ENCODE results near the gene MAGEA4.

The MAGEA4 gene

DNA sequence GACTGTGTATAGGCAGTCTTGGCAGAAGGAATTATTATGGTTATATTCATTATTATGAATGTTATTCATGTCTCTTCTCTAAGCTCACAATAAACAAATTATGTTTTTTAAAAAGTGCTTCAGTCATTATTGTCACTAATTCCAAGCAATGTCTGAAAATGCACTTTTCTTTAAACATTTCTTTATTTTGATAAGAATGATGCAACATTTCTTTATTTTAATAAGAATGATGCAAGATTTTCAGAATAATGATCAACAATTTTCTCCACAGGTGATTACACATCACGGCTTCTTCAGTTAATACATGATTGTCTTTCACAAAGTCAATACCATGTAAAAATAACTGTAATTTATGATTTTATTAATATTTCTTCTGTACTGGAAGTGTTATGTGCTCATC lies 22.7 kb downstream of the MAGEA4 start:
- no peak for FAIRE-seq

- no peak for FAIRE-seq
Measured at GRCh38 chrX:151938172-151938571, 25.5 kb downstream of the MAGEA4 start.

- no peak for FAIRE-seq
Measured at GRCh38 chrX:151954730-151955129, 42.0 kb downstream of the MAGEA4 start.

- FAIRE-seq: no peak
Measured at GRCh38 chrX:151958101-151958500, 45.4 kb downstream of the MAGEA4 start.

GRCh38 chrX:151962034-151962433 lies 49.3 kb downstream of the MAGEA4 start:
- no peak for FAIRE-seq

DNA sequence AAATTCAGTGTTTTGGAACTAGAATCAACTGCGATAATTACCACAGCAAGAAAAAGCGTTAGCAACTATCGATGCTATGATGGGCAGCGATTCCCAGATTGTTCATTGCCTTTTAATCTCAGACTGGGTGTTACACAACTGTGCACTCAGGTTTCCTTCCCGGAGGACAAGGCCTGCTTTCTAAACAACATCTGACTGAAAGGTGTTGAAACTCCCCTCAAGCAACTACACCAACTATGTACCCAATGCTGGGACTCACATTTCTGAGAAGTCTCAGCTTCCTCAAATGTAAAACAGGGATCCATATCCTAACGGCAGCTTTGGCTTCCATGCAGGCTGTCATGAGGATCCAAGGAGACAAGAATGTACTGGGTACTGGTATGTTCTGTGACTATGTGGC lies 53.5 kb downstream of the MAGEA4 start:
- no peak for FAIRE-seq

GRCh38 chrX:151970027-151970426 lies 57.3 kb downstream of the MAGEA4 start:
- FAIRE-seq: no peak

DNA sequence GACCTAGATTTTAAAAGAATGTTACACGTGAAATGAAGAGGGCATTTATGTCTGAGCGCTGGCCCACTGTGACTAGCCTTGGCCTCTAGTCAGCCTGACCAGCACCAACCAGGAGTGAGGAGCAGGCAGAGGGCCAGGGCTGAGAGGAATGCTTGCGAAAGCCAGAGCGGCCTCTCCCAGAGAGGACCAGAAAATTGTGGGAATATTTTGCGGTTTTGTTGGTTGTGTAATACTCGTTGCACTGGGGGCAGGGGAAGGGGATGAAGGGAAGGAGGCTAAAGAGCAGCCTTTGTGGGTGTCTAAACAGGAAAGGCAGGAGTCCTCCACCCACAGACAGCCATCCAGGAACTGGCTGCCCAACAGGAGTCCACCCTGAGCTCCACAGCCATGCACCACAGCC lies 58.0 kb downstream of the MAGEA4 start:
- no peak for FAIRE-seq

DNA sequence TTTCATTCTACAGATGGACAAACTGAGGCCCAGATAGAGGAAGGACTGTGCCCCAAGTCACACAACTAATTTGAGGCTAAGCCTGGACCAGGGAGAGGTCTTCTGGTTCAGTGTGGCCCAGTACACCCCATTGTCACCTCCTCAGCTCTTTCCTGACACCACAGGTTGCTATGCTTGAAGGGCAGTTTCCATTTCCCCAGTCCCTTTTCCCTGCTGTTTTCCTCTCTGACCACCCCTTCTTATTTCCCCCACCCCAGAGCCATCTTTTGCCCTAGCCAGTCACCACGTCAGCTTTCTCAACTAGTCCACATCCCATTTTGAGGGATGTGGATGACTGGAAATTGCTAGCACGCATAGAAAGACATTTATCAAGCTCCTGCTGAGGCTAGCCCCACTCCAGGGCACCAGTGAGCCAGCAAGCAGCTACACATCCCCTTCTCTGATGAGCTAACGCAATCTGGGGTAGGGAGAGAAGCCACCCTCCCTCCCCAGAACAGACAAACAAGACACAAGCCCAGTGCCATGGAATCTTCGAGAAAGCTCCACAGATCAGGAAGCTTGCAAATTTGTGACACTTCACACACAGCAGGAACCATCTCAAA lies 60.5 kb downstream of the MAGEA4 start:
- FAIRE-seq: no peak

DNA sequence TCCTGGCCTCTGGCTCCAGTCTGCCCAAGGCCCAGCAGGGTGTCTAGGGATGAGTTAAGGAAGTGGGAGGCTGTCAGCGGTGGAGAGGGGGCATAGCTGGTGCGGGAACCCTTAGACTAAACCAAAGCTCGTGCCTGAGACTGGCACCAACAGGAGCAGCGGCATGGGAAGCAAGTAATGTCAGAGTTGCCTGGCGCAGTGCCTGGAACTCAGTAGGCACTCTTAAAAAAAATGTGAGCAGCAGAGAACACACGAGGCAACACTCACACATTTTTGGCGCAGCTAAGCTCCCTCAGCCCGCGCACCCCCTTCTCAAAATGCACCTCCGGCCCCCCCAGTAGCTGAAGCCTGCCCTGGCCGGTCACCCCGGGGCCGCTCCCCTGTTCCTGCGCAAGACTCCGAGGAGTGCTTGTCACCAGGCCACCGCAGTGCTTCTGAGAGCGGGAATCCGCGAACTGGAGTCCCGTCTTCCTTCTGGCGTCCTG lies 61.2 kb downstream of the MAGEA4 start:
- FAIRE-seq: no peak
